HG02759 (cell line): ENCODE measurements around the gene KDM6B.

Source experiments
- ATAC-seq: cut with Tn5 transposase; IDR thresholded peaks from one replicate; pipeline ENCODE4 v1.9.1; 2021; ENCODE audit warnings: mild to moderate bottlenecking, moderate library complexity; ENCODE audit not compliant: unreplicated experiment

The KDM6B gene

DNA sequence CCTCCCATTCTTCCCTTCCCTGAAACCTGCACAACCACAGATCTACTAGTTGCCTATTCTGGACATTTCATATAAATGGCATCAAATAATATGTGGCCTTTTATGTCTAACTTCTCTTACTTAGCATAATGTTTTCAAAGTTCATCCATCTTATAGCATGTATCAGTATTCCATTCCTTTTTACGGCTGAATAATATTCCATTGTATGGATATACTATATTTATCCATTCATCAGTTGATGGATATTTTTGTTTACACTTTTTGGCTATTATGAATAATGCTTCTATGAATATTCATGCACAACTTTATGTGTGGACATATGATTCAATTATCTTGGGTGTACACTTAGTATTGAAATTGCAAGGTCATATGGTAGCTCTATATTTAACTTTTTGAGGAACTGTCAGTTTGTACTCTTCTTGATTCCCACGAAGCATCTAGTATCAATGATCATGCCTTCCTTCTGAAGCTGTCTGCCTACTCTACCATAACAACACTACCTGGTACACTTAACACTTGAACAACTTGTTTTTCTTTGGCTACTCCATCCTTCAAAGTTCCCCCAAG is 41.9 kb downstream of the KDM6B start:
- no peak for ATAC-seq

DNA sequence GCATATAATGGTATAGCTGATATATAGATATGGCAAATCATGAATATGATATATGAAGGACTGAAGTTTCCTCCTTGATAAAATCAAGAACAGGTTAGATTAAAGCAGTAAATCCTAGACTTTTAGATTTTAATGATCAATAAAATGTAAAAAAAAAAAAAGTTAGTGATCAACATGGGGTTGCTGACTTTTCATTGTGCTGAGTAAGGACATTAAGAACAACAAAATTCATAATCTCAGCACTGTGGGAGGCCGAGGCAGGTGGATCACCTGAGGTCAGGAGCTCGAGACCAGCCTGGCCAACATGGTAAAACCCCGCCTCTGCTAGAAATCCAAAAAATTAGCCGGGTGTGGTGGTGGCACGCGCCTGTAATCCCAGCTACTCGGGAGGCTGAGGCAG is 44.2 kb downstream of the KDM6B start:
- no peak for ATAC-seq

DNA sequence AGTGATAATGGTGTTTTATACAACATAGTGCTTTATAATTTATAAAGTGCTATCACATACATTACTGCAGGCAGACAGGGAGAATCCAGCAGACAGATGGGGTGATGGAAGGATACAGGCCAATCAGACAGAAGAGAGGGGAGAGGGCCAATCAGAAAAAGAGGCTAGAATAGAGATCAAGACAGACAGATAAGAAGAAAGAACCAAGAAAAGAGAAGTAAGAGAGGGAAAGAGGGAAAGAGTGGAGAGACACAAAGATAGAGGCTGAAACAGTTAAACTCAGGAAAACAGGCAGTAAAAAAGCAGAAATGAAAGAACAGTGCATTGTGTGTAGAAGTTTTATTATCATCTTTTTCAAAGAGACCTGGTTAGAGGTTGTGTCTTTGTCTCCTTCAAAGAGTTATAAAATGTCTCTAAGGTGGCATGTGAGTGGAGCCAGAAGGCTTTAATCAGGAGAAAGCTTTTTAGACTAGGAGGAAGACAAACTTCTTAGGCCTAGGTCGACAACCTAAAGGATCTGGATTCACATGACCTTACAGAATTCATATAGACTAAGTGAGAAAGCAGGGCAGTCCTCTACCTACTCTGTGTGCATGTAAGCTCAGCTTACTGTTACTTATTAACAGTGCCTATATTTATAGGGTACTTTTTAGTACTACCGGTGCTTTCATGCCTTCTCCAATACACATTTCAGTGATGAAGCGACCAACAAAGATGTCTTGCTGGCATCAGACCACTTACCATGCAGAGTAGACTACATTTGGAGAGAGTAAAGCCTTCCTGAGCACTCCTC is 46.3 kb downstream of the KDM6B start:
- ATAC-seq = no peak

DNA sequence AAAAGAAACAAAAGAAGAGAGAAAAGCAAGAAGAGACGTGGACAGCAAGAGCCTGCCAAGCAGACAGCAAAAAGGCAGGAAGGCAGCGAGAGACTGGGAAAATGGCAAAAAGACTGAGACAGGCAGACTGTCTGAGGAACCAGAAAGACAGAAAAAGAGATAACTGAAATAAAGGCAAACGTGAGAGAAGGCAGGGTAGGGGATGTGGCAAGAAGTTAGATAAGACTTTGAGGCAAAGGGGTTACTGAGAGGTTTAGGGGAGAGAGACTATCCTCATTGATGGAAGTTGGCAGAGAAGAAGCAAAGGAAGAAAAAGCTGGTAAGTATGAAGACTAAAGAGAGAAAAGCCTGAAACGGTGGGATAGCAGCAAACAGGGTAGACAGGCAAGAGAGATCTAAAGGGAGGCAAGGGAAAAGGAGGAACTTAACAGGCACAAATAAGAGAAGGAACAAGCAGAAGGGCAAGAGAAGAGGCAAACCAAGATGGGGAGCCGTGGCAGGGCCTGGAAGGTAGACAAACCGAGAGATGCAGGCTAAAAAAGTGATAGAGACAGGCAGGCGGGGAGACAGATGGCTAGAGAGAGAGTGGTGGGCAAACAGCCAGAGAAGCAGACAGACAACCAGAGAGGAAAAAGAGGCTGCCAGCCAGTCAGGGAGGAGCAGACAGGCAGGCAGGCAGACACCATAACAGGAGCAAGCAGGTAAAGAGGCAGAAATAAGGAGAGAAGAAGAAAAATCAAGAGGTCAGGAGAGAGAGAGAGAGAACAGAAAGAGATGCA is 47.4 kb downstream of the KDM6B start:
- ATAC-seq = no peak

DNA sequence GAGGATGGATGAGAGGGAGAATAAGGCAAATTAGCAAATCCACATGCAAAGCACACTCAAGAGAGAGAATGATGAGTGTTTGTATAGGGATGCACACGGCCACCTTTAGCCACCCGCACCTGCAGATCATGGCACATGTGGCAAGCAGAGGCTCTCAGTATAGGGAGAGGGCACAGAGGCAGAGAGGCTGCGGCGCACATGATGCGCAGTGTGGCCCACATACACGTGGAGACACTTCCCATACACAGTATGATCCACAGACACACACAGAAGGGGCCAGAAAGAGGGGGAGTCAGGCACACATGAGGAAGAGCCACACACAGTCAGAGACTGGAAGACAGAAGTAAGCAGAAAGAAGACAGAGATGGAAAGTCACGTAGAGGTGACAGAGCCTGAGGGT is 48.1 kb downstream of the KDM6B start:
- no peak for ATAC-seq

DNA sequence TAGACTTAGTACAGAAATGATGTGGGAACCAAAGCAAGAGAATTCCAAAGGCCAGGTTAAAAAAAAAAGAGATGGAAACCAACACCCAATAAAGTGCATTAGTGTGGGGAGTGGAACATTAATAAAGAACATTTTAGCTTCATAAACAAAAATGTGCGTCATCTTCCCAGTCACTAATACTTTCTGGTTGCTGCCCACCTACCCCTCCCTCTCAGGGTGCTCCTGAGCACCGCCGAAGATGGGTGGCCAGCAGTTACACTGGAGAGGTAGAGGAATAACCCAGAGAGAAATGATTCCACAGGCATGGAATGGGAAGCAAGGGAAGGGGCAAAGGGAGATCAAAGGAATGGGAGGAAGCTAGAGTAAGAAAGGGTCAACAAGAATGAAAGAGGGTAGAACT is 48.6 kb downstream of the KDM6B start:
- ATAC-seq = no peak
